VCaP (cell line): ENCODE measurements around the gene ENPP7.

Source experiments
- H3K27ac ChIP-seq: fragments of 450-650 bp; 2 replicates; pipeline ENCODE4 v1.5.1; 2017
- CTCF ChIP-seq: fragments of 450-650 bp; conservative IDR thresholded peaks from 2 replicates; pipeline ENCODE4 v1.5.1; 2017; ENCODE audit warnings: mild to moderate bottlenecking, moderate library complexity

The ENPP7 gene

GRCh38 chr17:79706931-79707850, 23.6 kb upstream of the ENPP7 start:
- TF ChIP-seq CTCF, result no peak

GRCh38 chr17:79707931-79708891, 22.5 kb upstream of the ENPP7 start:
- H3K27ac ChIP-seq, result no peak overlapping the region; the same call in 1 of the 2 replicates
- peak; percentile 77 for TF ChIP-seq CTCF

More at GRCh38 chr17:79706931-79707850, 23.6 kb upstream of the ENPP7 start:
- no peak overlapping the region for H3K27ac ChIP-seq

GRCh38 chr17:79711715-79712305, 18.9 kb upstream of the ENPP7 start:
- TF ChIP-seq CTCF, result no peak
- no peak overlapping the region for H3K27ac ChIP-seq

- TF ChIP-seq CTCF, result no peak
- no peak overlapping the region for H3K27ac ChIP-seq
Observed at GRCh38 chr17:79713391-79713790, 17.4 kb upstream of the ENPP7 start.

- no peak overlapping the region for H3K27ac ChIP-seq
Observed at GRCh38 chr17:79714176-79715097, 16.3 kb upstream of the ENPP7 start.

More at GRCh38 chr17:79714176-79715097, 16.3 kb upstream of the ENPP7 start:
- TF ChIP-seq CTCF, result no peak
